Gastrocnemius medialis (tissue), 4 donors: ENCODE data around the gene UMODL1.

Experiments
- CTCF ChIP-seq, 5 experiments: fragments of 450-650 bp in 3 of 5; fragments of 200-600 bp in 2 of 5; sonication (generic) in 2 of 5; IDR thresholded peaks in 4 of 5; conservative IDR thresholded peaks in 1 of 5; 1 replicate in 4 of 5; 2 replicates in 1 of 5; pipeline ENCODE4 v1.5.1; 2016 to 2019; ENCODE audit warnings: antibody characterized with exemption in 5 of 5, mild to moderate bottlenecking in 3 of 5, moderate library complexity in 3 of 5
- POLR2A ChIP-seq, 2 donors: fragments of 450-650 bp; IDR thresholded peaks; one replicate each; pipeline ENCODE4 v1.6.1; 2017; ENCODE audit warnings: antibody characterized with exemption in 2 of 2, mild to moderate bottlenecking in 2 of 2, moderate library complexity in 2 of 2

GRCh38 chr21:42037943-42038342 lies 33.2 kb upstream of the UMODL1 start:
- TF ChIP-seq CTCF (IDR thresholded peaks at IDR 0.05 in 4 of 5, conservative IDR thresholded peaks at IDR 0.05 in 1 of 5) = no peak
- no peak for TF ChIP-seq POLR2A (IDR thresholded peaks at IDR 0.05)
